T-helper 2 cell treated with Interferon-gamma antibody and Interleukin-4, amounts not matched to agents 5 μg/mL and 100 μg/mL, for 36 hours (primary cell): ENCODE data around the gene CLIC2.
"Not testable (repeated sequence)": the region's sequence is repeated elsewhere in the genome, so short reads cannot be mapped to it uniquely, and the experiment has no call there.

Source experiments
- DNase-seq: peaks from one replicate; pipeline ENCODE4 v3.0.0; 2021; ENCODE audit warnings: low spot score
- H3K27ac Mint-ChIP-seq: one replicate; pipeline ENCODE4 v1.8.0; 2021; ENCODE audit warnings: mild to moderate bottlenecking, mixed read lengths
- H3K27me3 Mint-ChIP-seq: one replicate; pipeline ENCODE4 v1.8.0; 2021; ENCODE audit warnings: low read depth, mixed read lengths
- H3K36me3 Mint-ChIP-seq: one replicate; pipeline ENCODE4 v1.8.0; 2021; ENCODE audit warnings: low read depth, mixed read lengths
- H3K4me1 Mint-ChIP-seq: one replicate; pipeline ENCODE4 v1.8.0; 2021; ENCODE audit warnings: low read depth, mixed read lengths
- H3K4me3 Mint-ChIP-seq: one replicate; pipeline ENCODE4 v1.8.0; 2022; ENCODE audit warnings: mild to moderate bottlenecking, moderate library complexity, mixed read lengths
- H3K9me3 Mint-ChIP-seq: one replicate; pipeline ENCODE4 v1.8.0; 2021; ENCODE audit warnings: mixed read lengths

The CLIC2 gene

GRCh38 chrX:155334486-155335336 is at the start of gene CLIC2:
TSS of gene CLIC2 (minus strand) at chrX:155334614. CDS start at chrX:155334427, 187 bp downstream.
- H3K27ac Mint-ChIP-seq: no peak within 1 kb of the TSS
- H3K9me3 Mint-ChIP-seq: no peaks in the 10 kb centered on the region
- H3K36me3 Mint-ChIP-seq: no peaks in the 10 kb centered on the region
- no peaks in the 10 kb centered on the region for H3K4me1 Mint-ChIP-seq
- H3K4me3 Mint-ChIP-seq: no peak within 1 kb of the TSS
- no peak for DNase-seq
- H3K27me3 Mint-ChIP-seq: peaks cover 3% of the 10 kb centered on the region

- not testable (repeated sequence) for H3K9me3 Mint-ChIP-seq, H3K4me3 Mint-ChIP-seq, H3K36me3 Mint-ChIP-seq, H3K4me1 Mint-ChIP-seq, DNase-seq, H3K27me3 Mint-ChIP-seq, H3K27ac Mint-ChIP-seq
Measured at GRCh38 chrX:155382529-155382967, 48.1 kb upstream of the CLIC2 start.

GRCh38 chrX:155381843-155382528 is 47.6 kb upstream of the CLIC2 start, which contains the start of gene F8A2:
TSS of gene F8A2 (plus strand) at chrX:155382095. CDS start at chrX:155382115, 20 bp downstream.
- H3K27me3 Mint-ChIP-seq, H3K9me3 Mint-ChIP-seq, DNase-seq, H3K4me3 Mint-ChIP-seq, H3K4me1 Mint-ChIP-seq, H3K36me3 Mint-ChIP-seq, H3K27ac Mint-ChIP-seq: not testable (repeated sequence)

GRCh38 chrX:155379802-155380201 is 45.4 kb upstream of the CLIC2 start:
- not testable (repeated sequence) for H3K36me3 Mint-ChIP-seq, H3K9me3 Mint-ChIP-seq, H3K27ac Mint-ChIP-seq, H3K27me3 Mint-ChIP-seq, DNase-seq, H3K4me1 Mint-ChIP-seq, H3K4me3 Mint-ChIP-seq

- H3K4me3 Mint-ChIP-seq, H3K27me3 Mint-ChIP-seq, H3K27ac Mint-ChIP-seq, H3K9me3 Mint-ChIP-seq, H3K4me1 Mint-ChIP-seq, DNase-seq, H3K36me3 Mint-ChIP-seq: not testable (repeated sequence)
Measured at GRCh38 chrX:155373777-155374458, 39.5 kb upstream of the CLIC2 start.

GRCh38 chrX:155363712-155364111 is 29.3 kb upstream of the CLIC2 start:
- DNase-seq, H3K36me3 Mint-ChIP-seq, H3K27ac Mint-ChIP-seq, H3K4me1 Mint-ChIP-seq, H3K9me3 Mint-ChIP-seq, H3K27me3 Mint-ChIP-seq, H3K4me3 Mint-ChIP-seq: not testable (repeated sequence)

- not testable (repeated sequence) for H3K36me3 Mint-ChIP-seq, H3K4me3 Mint-ChIP-seq, H3K4me1 Mint-ChIP-seq, H3K9me3 Mint-ChIP-seq, DNase-seq, H3K27me3 Mint-ChIP-seq, H3K27ac Mint-ChIP-seq
Measured at GRCh38 chrX:155349448-155349847, 15.0 kb upstream of the CLIC2 start.

- H3K27me3 Mint-ChIP-seq, H3K4me1 Mint-ChIP-seq, H3K4me3 Mint-ChIP-seq, H3K27ac Mint-ChIP-seq, H3K9me3 Mint-ChIP-seq, DNase-seq, H3K36me3 Mint-ChIP-seq: not testable (repeated sequence)
Measured at GRCh38 chrX:155345689-155346088, 11.3 kb upstream of the CLIC2 start.

GRCh38 chrX:155335337-155335712 is 911 bp upstream of the CLIC2 start:
- H3K27ac Mint-ChIP-seq, H3K4me3 Mint-ChIP-seq, H3K4me1 Mint-ChIP-seq, H3K9me3 Mint-ChIP-seq, DNase-seq, H3K36me3 Mint-ChIP-seq, H3K27me3 Mint-ChIP-seq: not testable (repeated sequence)

GRCh38 chrX:155333544-155334100 is 792 bp downstream of the CLIC2 start:
- Mint-ChIP-seq H3K27ac (no peak overlapping the region), H3K27me3 (peaks cover 5% of the 10 kb centered on the region), H3K9me3 (no peaks in the 10 kb centered on the region), H3K4me1 (no peaks in the 10 kb centered on the region), H3K4me3 (no peak overlapping the region), H3K36me3 (no peaks in the 10 kb centered on the region)
- DNase-seq: no peak

GRCh38 chrX:155330992-155331391 is 3.4 kb downstream of the CLIC2 start:
- Mint-ChIP-seq H3K4me1 (no peaks in the 10 kb centered on the region), H3K36me3 (no peaks in the 10 kb centered on the region), H3K27ac (no peak overlapping the region), H3K4me3 (no peak overlapping the region), H3K9me3 (no peaks in the 10 kb centered on the region), H3K27me3 (peaks cover 5% of the 10 kb centered on the region)
- no peak for DNase-seq

- Mint-ChIP-seq H3K27me3 (peaks cover 5% of the 10 kb centered on the region), H3K4me1 (no peaks in the 10 kb centered on the region), H3K27ac (no peak overlapping the region), H3K9me3 (no peaks in the 10 kb centered on the region), H3K36me3 (no peaks in the 10 kb centered on the region), H3K4me3 (no peak overlapping the region)
- no peak for DNase-seq
Measured at GRCh38 chrX:155329293-155329692, 5.1 kb downstream of the CLIC2 start.

GRCh38 chrX:155326610-155327009 is 7.8 kb downstream of the CLIC2 start:
- no peak overlapping the region for H3K27ac Mint-ChIP-seq
- no peaks in the 10 kb centered on the region for H3K9me3 Mint-ChIP-seq
- H3K4me1 Mint-ChIP-seq: no peaks in the 10 kb centered on the region
- no peak for DNase-seq
- no peaks in the 10 kb centered on the region for H3K36me3 Mint-ChIP-seq
- no peak overlapping the region for H3K4me3 Mint-ChIP-seq
- peaks cover 9% of the 10 kb centered on the region for H3K27me3 Mint-ChIP-seq

GRCh38 chrX:155314260-155314659 is 20.2 kb downstream of the CLIC2 start:
- H3K36me3 Mint-ChIP-seq: no peaks in the 10 kb centered on the region
- H3K4me3 Mint-ChIP-seq: no peak overlapping the region
- no peak overlapping the region for H3K27ac Mint-ChIP-seq
- peaks cover 3% of the 10 kb centered on the region for H3K27me3 Mint-ChIP-seq
- H3K4me1 Mint-ChIP-seq: peaks cover 3% of the 10 kb centered on the region
- no peak for DNase-seq
- H3K9me3 Mint-ChIP-seq: no peaks in the 10 kb centered on the region
